HepG2 (cell line): Measurements from ENCODE around the gene AFG1L. TPM values are rescaled to one million over a fixed set of nuclear protein-coding genes. Genes with fewer than 3 reads are reported as not detected.

Experiments
- ATAC-seq: fragments of 200-7000 bp; cut with Tn5 transposase; 3 replicates; pipeline ENCODE4 v1.9.1; 2020; ENCODE audit warnings: mild to moderate bottlenecking, moderate library complexity
- BruUV-seq: library from RNA; stranded (reverse); fragments of 400-500 nt; replicated peaks from 2 replicates; lab custom pipeline; 2021; lab: Mats Ljungman, UMichigan
- CTCF ChIA-PET: fragments of 300-600 bp; formaldehyde crosslinking; extraction: SDS; loops from one replicate; lab custom pipeline; 2021; ENCODE audit warnings: low total read pairs, inconsistent platforms, low intra/inter-chr PET ratio; lab: Yijun Ruan, JAX
- POLR2A ChIA-PET: fragments of 350-600 bp; sonication (Branson Sonifier 250); formaldehyde crosslinking; loops from one replicate; lab custom pipeline; 2020; ENCODE audit warnings: antibody characterized with exemption, inconsistent platforms; lab: Yijun Ruan, JAX
- DNase-seq: peaks from one replicate; pipeline ENCODE4 v3.0.0-alpha.2; 2015; ENCODE audit warnings: low spot score
- FAIRE-seq: peaks from 3 replicates; lab custom pipeline; 2011; peaks lifted over from hg19 to GRCh38; lab: Jason Lieb, UNC
- H2AFZ ChIP-seq: one replicate; pipeline ENCODE4 v1.6.1; 2011; ENCODE audit warnings: low read length, inconsistent platforms
- H3K27ac ChIP-seq: fragments of 300-600 bp; 3 replicates; pipeline ENCODE4 v1.8.0; 2011; ENCODE audit warnings: mixed run types, mild to moderate bottlenecking, mixed read lengths, low read length, inconsistent platforms; ENCODE audit not compliant: insufficient read depth; ENCODE audit errors: extremely low read length
- H3K27me3 ChIP-seq, 2 experiments: fragments of 200-600 bp in 1 of 2; 2 replicates in 1 of 2; 3 replicates in 1 of 2; pipeline versions ENCODE4 v1.6.0 to v1.8.0; 2011; ENCODE audit warnings: low read length in 2 of 2, mild to moderate bottlenecking in 2 of 2, moderate library complexity in 2 of 2, inconsistent platforms in 1 of 2; ENCODE audit not compliant: insufficient read depth in 2 of 2, control insufficient read depth in 1 of 2
- H3K36me3 ChIP-seq, 2 experiments: fragments of 200-600 bp in 1 of 2; replicated peaks in 1 of 2; 2 replicates in 1 of 2; 3 replicates in 1 of 2; pipeline versions ENCODE4 v1.5.1 to v1.8.0; 2011; ENCODE audit warnings: low read length in 2 of 2, inconsistent platforms in 1 of 2; ENCODE audit not compliant: insufficient read depth in 2 of 2, control insufficient read depth in 1 of 2
- H3K4me1 ChIP-seq: 2 replicates; pipeline ENCODE4 v1.5.1; 2012; ENCODE audit warnings: low read length, inconsistent platforms; ENCODE audit not compliant: insufficient read depth
- H3K4me2 ChIP-seq: 2 replicates; pipeline ENCODE4 v1.6.0; 2011; ENCODE audit warnings: low read depth, low read length, inconsistent platforms
- H3K4me3 ChIP-seq, 3 experiments: fragments of 200-600 bp in 1 of 3; sonication (generic), shearing (Covaris generic) in 1 of 3; replicated peaks in 1 of 3; 2 replicates each; pipeline ENCODE4 v1.5.1; 2011 to 2016; ENCODE audit warnings: low read length in 3 of 3, inconsistent platforms in 2 of 3, low read depth in 2 of 3, mild to moderate bottlenecking in 2 of 3, control low read depth in 1 of 3, mixed read lengths in 1 of 3; ENCODE audit not compliant: insufficient read depth in 1 of 3
- H3K79me2 ChIP-seq: one replicate; pipeline ENCODE4 v1.6.1; 2011; ENCODE audit warnings: low read length, inconsistent platforms; ENCODE audit not compliant: insufficient read depth
- H3K9ac ChIP-seq: 2 replicates; pipeline ENCODE4 v1.6.0; 2011; ENCODE audit warnings: mild to moderate bottlenecking, low read depth, low read length, inconsistent platforms; ENCODE audit not compliant: insufficient read depth
- H3K9me3 ChIP-seq: 2 replicates; pipeline ENCODE4 v1.5.1; 2012; ENCODE audit warnings: mild to moderate bottlenecking, low read length
- H4K20me1 ChIP-seq: 2 replicates; pipeline ENCODE4 v1.6.0; 2011; ENCODE audit warnings: inconsistent platforms, mild to moderate bottlenecking, low read length, moderate library complexity; ENCODE audit not compliant: insufficient read depth
- DRAP1 ChIP-seq: IDR thresholded peaks from 2 replicates; pipeline ENCODE4 v1.6.1; 2016; ENCODE audit warnings: missing genetic modification reagents, missing compliant biosample characterization
- HOXA9 ChIP-seq: sonication (generic); formaldehyde crosslinking; IDR thresholded peaks from 2 replicates; pipeline ENCODE4 v1.8.1; 2022; ENCODE audit warnings: missing genetic modification reagents, mild to moderate bottlenecking, moderate library complexity, borderline replicate concordance
- KMT2B ChIP-seq: IDR thresholded peaks from 2 replicates; pipeline ENCODE4 v1.6.1; 2016; ENCODE audit warnings: missing genetic modification reagents, missing compliant biosample characterization
- SMAD3 ChIP-seq: sonication (generic); formaldehyde crosslinking; IDR thresholded peaks from 2 replicates; pipeline ENCODE4 v1.4.0; 2020; ENCODE audit warnings: missing genetic modification reagents
- SMARCC2 ChIP-seq: fragments of 450-650 bp; IDR thresholded peaks from 2 replicates; pipeline ENCODE4 v1.6.1; 2017; ENCODE audit warnings: antibody characterized with exemption, mild to moderate bottlenecking
- SP5 ChIP-seq: IDR thresholded peaks from 2 replicates; pipeline ENCODE4 v1.6.1; 2016; ENCODE audit warnings: low read depth, borderline replicate concordance
- TEF ChIP-seq: sonication (generic); formaldehyde crosslinking; IDR thresholded peaks from 2 replicates; pipeline ENCODE4 v1.5.0; 2020; ENCODE audit warnings: missing genetic modification reagents
- YEATS2 ChIP-seq: sonication (generic); formaldehyde crosslinking; IDR thresholded peaks from 2 replicates; pipeline ENCODE4 v1.4.0; 2020; ENCODE audit warnings: missing genetic modification reagents, borderline replicate concordance
- ZBED4 ChIP-seq: sonication (generic); formaldehyde crosslinking; IDR thresholded peaks from 2 replicates; pipeline ENCODE4 v1.4.0; 2020; ENCODE audit warnings: missing genetic modification reagents, borderline replicate concordance
- ZFX ChIP-seq: sonication (generic); formaldehyde crosslinking; IDR thresholded peaks from 2 replicates; pipeline ENCODE4 v1.4.0; 2020; ENCODE audit warnings: mild to moderate bottlenecking, low read depth, missing genetic modification reagents, moderate library complexity
- ZKSCAN8 ChIP-seq: IDR thresholded peaks from 2 replicates; pipeline ENCODE4 v1.6.1; 2016; ENCODE audit warnings: borderline replicate concordance, missing genetic modification reagents, missing compliant biosample characterization
- ZNF20 ChIP-seq: sonication (generic); formaldehyde crosslinking; IDR thresholded peaks from 2 replicates; pipeline ENCODE4 v1.4.0; 2020; ENCODE audit warnings: mild to moderate bottlenecking, moderate library complexity, missing genetic modification reagents
- ZNF672 ChIP-seq: sonication (generic); formaldehyde crosslinking; IDR thresholded peaks from 2 replicates; pipeline ENCODE4 v1.8.1; 2022; ENCODE audit warnings: missing genetic modification reagents
- ZNF709 ChIP-seq: sonication (generic); formaldehyde crosslinking; IDR thresholded peaks from 2 replicates; pipeline ENCODE4 v1.5.0; 2020; ENCODE audit warnings: mild to moderate bottlenecking, missing genetic modification reagents
- ZNF749 ChIP-seq: sonication (generic); formaldehyde crosslinking; IDR thresholded peaks from 2 replicates; pipeline ENCODE4 v1.8.0; 2022; ENCODE audit warnings: mild to moderate bottlenecking, missing genetic modification reagents, moderate library complexity, borderline replicate concordance
- ZNF790 ChIP-seq: sonication (generic); formaldehyde crosslinking; IDR thresholded peaks from 2 replicates; pipeline ENCODE4 v1.8.0; 2022; ENCODE audit warnings: missing genetic modification reagents, mild to moderate bottlenecking, borderline replicate concordance
- ZNF816 ChIP-seq: sonication (generic); formaldehyde crosslinking; IDR thresholded peaks from 2 replicates; pipeline ENCODE4 v1.8.0; 2022; ENCODE audit warnings: missing genetic modification reagents, mild to moderate bottlenecking, borderline replicate concordance
- ZSCAN22 ChIP-seq: sonication (generic); formaldehyde crosslinking; IDR thresholded peaks from 2 replicates; pipeline ENCODE4 v1.4.0; 2020; ENCODE audit warnings: mild to moderate bottlenecking, missing genetic modification reagents
- WGBS: methylation state at CpG from one replicate; pipeline ENCODE4 v1.1.6; 2017; ENCODE audit warnings: low lambda C conversion rate; 5-methylcytosine and 5-hydroxymethylcytosine counted together
- in situ Hi-C: cut with HindIII; loops from 2 replicates; pipeline ENCODE4 v1.10.0; 2017; ENCODE audit warnings: low pct_unique_long_range_greater_than_20kb; ENCODE audit not compliant: extremely low pct_ligation_motif_present
- intact Hi-C: fragments of 100-400 bp; cut with micrococcal nuclease; formaldehyde crosslinking; loops from one replicate; pipeline ENCODE4 v1.10.0; 2022; ENCODE audit not compliant: unreplicated experiment
- polyA plus RNA-seq, 8 experiments: library from polyadenylated mRNA; depleted of rRNA in 3 of 8; stranded (reverse) in 7 of 8; unstranded in 1 of 8; fragments of >200 nt; fragmentation: Illumina TruSeq in 4 of 8; extraction: Trizol in 4 of 8; gene quantifications; 2 replicates each; pipeline versions ENCODE4 v1.2.1 to v1.2.3, GENCODE V29; 2011 to 2016; ENCODE audit warnings: low read depth in 4 of 8, missing spikeins in 1 of 8, mixed read lengths in 1 of 8; ENCODE audit not compliant: insufficient read depth in 1 of 8
- total RNA-seq, 5 experiments: library from RNA; depleted of rRNA; stranded (reverse); fragments of >200 nt; fragmentation: Illumina TruSeq; extraction: Trizol; gene quantifications; 2 replicates each; pipeline ENCODE4 v1.2.3, GENCODE V29; 2016; ENCODE audit warnings: low read depth in 1 of 5

Gene AFG1L
- total and polyA plus RNA-seq, 2 of the 13 experiments (the other 11 are each of a cell fraction or from before 2014, with no cell fraction given), result 3.1 to 14.0 TPM

- TF ChIP-seq ZBED4 (CRISPR knock-in tag), result no peak
These were observed 65.3 kb downstream of the AFG1L start (continued) for GRCh38 chr6:108359901-108360882.

GRCh38 chr6:108360919-108361311, 66.1 kb downstream of the AFG1L start:
- H3K36me3 ChIP-seq, result peaks cover 0 to 9% of the 10 kb centered on the region in 2 experiments; a peak in 2 of 5 replicates
- no peak overlapping the region for H3K27ac ChIP-seq
- 97% methylated on average over 2 of the region's 2 CpGs for WGBS
- ChIA-PET POLR2A (no interaction called here), CTCF (no interaction called here)
- ATAC-seq (no peak), FAIRE-seq (no peak), DNase-seq (no peak)
- BruUV-seq, result no TSS peak
- in situ Hi-C loops, result no loop called here
- TF ChIP-seq SMARCC2 (no peak), ZNF816 (no peak), ZSCAN22 (no peak), ZKSCAN8 (no peak), YEATS2 (CRISPR knock-in tag) (no peak), KMT2B (CRISPR knock-in tag) (no peak), ZNF20 (no peak), ZNF672 (CRISPR knock-in tag) (no peak), SP5 (no peak), DRAP1 (CRISPR knock-in tag) (no peak), TEF (CRISPR knock-in tag) (no peak), ZNF709 (no peak), HOXA9 (no peak), ZNF790 (CRISPR knock-in tag) (no peak), SMAD3 (CRISPR knock-in tag) (no peak), ZFX (no peak), ZNF749 (CRISPR knock-in tag) (no peak)
- no peak overlapping the region for H3K9ac ChIP-seq
- intact Hi-C loops, result no loop called here
- H3K4me1 ChIP-seq, result peaks cover 16% of the 10 kb centered on the region
- H3K9me3 ChIP-seq, result no peaks in the 10 kb centered on the region
- H4K20me1 ChIP-seq, result no peaks in the 10 kb centered on the region
- no peak overlapping the region for H3K4me2 ChIP-seq
- H2AFZ ChIP-seq, result no peak overlapping the region
- no peaks in the 10 kb centered on the region for H3K79me2 ChIP-seq
- H3K27me3 ChIP-seq, result no peaks in the 10 kb centered on the region
- H3K4me3 ChIP-seq, result no peak overlapping the region
